B cell (primary cell): ENCODE measurements around the gene CTTNBP2NL.

ENCODE experiments used
- EZH2 ChIP-seq: IDR thresholded peaks from 2 replicates; pipeline ENCODE4 v1.6.1; 2012; ENCODE audit warnings: borderline replicate concordance, low read depth, mild to moderate bottlenecking, moderate library complexity, low read length; ENCODE audit not compliant: insufficient read depth, poor library complexity, severe bottlenecking
- TF ChIP-seq, protein P1 (sequence below): fragments of 200-600 bp; IDR thresholded peaks from one replicate; pipeline ENCODE4 v1.8.0; 2022; ENCODE audit warnings: antibody characterized with exemption, mild to moderate bottlenecking

DNA sequence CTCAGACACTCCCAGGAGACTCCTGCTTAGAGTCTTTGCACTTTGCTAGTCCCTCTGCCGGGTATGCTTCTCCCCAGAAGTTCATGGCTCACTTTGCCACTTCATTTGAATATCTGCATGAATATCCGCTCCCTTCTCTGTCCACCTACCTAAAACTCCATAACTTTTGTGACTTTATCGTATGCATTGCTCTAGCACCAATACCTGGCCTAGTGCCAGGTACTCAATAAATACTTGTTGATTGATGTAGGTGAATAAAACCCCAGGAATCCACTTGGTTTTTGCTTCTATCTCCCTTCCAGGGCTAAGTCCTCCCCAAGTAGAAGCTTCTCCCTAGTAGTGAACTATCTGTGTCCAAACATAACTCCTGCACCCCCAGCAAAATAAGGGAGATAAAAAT lies 27.8 kb upstream of the CTTNBP2NL start:
- TF ChIP-seq, protein P1, sequence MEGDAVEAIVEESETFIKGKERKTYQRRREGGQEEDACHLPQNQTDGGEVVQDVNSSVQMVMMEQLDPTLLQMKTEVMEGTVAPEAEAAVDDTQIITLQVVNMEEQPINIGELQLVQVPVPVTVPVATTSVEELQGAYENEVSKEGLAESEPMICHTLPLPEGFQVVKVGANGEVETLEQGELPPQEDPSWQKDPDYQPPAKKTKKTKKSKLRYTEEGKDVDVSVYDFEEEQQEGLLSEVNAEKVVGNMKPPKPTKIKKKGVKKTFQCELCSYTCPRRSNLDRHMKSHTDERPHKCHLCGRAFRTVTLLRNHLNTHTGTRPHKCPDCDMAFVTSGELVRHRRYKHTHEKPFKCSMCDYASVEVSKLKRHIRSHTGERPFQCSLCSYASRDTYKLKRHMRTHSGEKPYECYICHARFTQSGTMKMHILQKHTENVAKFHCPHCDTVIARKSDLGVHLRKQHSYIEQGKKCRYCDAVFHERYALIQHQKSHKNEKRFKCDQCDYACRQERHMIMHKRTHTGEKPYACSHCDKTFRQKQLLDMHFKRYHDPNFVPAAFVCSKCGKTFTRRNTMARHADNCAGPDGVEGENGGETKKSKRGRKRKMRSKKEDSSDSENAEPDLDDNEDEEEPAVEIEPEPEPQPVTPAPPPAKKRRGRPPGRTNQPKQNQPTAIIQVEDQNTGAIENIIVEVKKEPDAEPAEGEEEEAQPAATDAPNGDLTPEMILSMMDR: no peak
- no peak for TF ChIP-seq EZH2
